ENCODE data around the gene SLC6A4.
"Not testable (repeated sequence)": the region's sequence is repeated elsewhere in the genome, so short reads cannot be mapped to it uniquely, and the experiment has no call there.

Gene SLC6A4

GRCh38 chr17:30238387-30239088 lies 3.0 kb upstream of the SLC6A4 start:
- no peak for DNase-seq (ENCODE audit: low read depth)

GRCh38 chr17:30238003-30238344 lies 2.5 kb upstream of the SLC6A4 start:
- no peak for DNase-seq (ENCODE audit: low read depth)

DNA sequence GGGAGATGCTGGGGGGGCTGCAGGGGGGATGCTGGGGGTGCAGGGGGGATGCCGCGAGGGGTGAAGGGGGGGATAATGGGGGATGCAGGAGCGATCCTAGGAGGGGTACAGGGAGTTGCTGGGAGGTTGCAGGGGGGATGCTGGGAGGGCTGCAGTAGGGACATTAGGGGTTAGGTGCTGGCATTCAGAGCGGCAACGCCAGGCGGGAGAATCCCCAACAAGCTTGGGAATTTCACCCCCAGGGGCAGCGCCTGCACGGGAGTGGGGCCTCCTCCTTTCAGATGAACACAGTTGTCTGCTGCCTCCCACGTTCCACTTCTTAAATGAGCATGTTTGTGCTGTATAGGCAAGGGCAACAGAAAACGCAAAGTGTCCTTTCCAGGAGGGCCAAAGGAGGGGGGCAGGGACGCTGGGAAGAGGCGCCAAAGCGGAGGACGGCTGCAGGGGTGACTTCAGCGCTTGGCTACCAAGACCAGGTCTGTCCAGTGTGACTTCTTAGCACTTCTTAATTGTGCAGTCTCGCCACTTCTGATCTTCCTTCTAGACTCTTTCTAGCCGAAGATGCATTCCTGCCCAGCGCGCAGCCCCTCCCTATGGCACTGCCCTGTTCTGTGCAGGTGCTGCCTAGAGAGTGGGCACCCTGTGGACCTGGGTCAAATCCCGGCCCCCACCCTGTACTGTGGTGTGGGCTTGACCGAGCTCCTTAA lies 2.0 kb upstream of the SLC6A4 start:
- DNase-seq (ENCODE audit: low read depth), result no peak

DNA sequence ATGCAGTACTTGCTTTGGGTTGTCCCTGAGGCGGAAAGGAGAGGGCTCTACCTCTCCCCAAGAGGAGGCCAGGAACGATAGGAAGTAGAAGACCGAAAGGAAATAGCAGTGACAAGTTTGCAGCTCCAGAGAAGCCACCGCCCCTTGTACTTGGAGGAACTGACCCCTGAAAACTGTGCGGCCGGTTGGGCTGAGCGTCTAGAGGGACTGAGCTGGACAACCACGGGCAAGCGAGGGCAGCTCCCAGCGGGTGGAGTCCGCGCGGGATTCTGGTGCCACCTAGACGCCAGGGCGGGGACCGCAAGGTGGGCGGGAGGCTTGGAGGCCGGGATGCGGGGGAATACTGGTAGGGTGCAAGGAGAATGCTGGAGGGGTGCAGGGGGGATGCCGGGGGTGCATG lies 1.3 kb upstream of the SLC6A4 start:
- no peak for DNase-seq (ENCODE audit: low read depth)

GRCh38 chr17:30236297-30236624 lies 764 bp upstream of the SLC6A4 start:
- no peak for DNase-seq (ENCODE audit: low read depth)

GRCh38 chr17:30234964-30235363 lies 533 bp downstream of the SLC6A4 start:
- no peak for DNase-seq (ENCODE audit: low read depth)

DNA sequence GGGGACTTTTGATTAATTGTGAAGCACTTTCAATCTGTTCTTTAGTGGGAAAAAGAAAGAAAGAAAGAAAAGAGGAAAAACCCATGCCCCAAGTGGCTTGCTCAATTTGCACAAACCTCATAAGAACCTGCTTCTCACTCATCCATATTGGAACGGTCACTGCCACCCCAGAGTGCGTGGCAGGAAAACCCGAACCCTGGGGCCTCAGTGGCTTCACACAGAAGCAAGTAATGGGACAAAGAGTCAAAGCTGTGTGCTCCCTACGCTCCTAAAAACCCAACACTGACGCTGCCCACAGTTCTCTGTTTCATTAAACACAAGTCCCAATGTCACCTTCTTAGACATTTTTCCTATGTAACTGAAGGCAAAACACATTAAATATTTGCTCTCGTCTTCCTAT lies 1.2 kb downstream of the SLC6A4 start:
- DNase-seq (ENCODE audit: low read depth), result no peak

DNA sequence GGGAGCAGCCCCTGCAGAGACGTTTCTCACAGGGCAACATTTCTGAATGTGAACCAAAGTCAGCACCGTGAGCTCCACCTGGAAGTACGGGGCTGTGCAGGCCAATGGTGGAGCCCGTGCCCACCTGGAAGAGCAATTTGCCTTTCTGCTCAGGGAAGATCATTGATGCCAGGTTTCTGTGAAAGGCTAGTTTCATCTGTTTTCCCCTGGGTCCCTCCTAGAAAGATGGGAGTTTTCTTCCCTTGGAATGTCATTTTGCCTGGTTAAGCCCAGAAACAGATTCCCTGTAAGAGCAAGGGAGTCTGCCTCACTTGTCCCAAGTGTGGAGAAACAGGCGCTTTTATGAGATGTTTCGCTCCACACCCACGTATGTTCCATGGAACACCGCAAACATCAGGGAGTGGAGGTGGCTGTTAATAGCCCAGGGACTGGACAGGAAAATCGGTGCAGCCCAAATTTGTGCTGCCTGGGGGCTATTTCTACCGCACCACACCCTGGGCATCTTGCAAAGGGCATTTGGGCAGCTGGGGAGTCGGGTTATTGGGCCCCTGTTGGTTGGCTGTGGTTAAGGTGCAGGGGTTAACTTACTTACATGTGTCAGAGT lies 2.6 kb downstream of the SLC6A4 start:
- no peak for DNase-seq (ENCODE audit: low read depth)

DNA sequence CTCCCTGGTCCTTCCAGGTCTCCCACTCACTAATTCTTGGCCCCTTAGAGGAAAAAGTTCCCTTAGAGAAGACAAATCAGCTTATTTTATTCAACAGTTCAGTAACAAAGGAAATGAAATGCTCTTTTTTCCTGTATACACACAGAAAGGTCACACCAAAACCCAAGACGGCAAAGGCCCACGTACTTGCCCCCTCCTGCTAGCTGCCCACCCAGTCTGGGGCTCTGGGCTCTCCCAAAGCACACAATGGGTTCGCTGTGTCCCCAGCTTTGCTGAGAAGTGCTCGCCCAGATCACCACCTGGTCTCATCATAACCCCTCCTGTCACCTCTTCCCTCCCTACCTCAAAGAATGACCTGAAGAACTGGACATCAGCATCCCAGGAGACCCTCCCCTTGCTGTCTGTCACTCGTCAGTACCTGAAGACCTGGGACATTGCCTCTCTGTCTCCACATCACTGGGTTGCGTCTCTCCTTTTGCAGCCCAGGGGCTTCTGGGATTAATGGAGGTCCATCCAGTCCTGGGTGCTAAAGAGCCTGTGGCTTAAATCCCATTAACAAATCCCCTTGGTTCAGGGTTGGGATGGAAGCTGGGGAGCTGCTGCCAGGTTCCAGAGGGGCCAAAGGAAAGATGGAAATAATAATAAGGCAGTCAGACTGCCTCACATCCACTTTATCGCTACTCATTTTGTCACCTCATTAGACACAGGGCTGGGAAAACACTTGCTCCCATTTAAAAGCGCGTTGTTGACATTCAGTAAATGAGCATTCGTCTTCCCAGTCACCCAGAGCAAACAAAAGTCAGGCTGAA lies 3.3 kb downstream of the SLC6A4 start:
- DNase-seq (ENCODE audit: low read depth), result no peak

DNA sequence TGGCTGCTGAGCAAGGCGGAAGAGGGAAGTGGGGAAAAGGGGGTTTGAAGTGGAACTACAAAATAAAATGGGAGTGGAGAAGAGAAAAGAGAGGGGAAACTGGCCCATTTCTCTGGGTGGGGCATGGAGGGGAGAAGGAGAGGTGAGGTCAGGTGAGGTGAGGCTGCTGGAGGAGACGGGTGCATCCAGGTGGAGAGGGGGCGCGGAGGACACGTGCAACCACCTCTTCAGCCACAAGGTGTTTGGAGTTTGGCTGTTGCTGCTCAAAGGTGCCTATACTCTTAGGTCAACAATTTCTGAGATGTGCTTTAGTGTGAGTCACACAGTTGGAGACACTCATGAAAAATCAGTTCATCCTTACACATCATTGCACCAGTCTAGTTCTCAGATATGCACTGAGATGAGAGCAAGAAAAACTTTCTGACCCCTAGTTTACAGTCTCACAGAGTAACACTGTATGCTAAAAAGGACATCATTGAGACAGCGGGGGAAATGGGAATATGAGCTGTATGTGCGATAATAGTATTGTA lies 4.8 kb downstream of the SLC6A4 start:
- DNase-seq (ENCODE audit: low read depth), result no peak

- not testable (repeated sequence) for DNase-seq (ENCODE audit: low read depth)
Measured at GRCh38 chr17:30230009-30230408, 5.5 kb downstream of the SLC6A4 start.

GRCh38 chr17:30229012-30229411 lies 6.5 kb downstream of the SLC6A4 start:
- no peak for DNase-seq (ENCODE audit: low read depth)

GRCh38 chr17:30228011-30228410 lies 7.5 kb downstream of the SLC6A4 start:
- no peak for DNase-seq (ENCODE audit: low read depth)

- no peak for DNase-seq (ENCODE audit: low read depth)
Measured at GRCh38 chr17:30226878-30227277, 8.6 kb downstream of the SLC6A4 start.

DNA sequence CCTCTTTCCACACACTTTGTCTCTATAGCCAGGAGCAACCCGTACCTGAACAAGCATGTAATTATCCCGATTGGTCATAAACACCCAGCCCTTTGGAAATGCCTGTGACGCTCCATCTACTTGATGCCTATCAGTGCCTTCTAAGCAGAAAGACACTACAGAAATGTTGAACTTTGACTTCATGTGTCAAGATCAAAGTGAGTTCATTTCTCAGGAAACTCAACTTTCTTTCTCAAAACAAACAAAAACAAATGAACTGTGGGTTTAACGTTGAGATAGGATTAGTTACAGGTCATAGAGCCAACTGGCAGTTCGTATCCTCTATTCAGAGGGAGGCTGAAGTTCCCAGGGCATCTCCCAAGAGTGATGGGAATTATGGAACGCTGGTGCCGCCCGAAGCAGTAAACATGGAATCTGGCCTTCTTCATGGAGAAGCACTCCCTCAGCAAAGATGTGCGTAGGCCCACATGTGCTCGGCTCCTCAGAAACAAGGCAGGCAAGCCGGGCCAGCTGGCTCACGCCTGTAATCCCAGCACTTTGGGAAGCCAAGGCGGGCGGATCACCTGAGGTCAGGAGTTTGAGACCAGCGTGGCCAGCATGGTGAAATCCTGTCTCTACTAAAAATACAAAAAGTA lies 9.5 kb downstream of the SLC6A4 start:
- DNase-seq (ENCODE audit: low read depth), result no peak

DNA sequence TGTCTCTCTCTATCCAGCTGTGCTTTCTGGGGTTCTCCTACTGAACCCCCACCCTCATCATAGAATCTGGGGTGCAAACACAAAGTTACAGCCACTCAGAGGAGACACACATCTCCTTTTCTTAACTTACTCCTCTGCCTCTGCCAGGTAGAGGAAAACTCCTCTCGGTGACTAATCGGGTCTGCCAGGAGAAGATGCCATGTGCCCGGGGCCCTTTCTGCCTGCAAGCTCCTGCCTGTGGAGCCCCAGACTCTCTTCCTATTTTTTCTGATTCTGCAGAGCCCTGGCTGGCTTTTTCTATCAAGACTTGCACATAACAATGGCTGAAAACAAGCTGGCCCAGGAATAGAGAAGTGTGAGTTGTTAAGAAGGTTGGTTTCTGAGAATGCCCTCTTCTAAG lies 10.4 kb downstream of the SLC6A4 start:
- DNase-seq (ENCODE audit: low read depth), result no peak

- DNase-seq (ENCODE audit: low read depth), result no peak
Measured at GRCh38 chr17:30224419-30224960, 11.0 kb downstream of the SLC6A4 start.

- no peak for DNase-seq (ENCODE audit: low read depth)
Measured at GRCh38 chr17:30222721-30223175, 12.7 kb downstream of the SLC6A4 start.

GRCh38 chr17:30222251-30222650 lies 13.2 kb downstream of the SLC6A4 start:
- no peak for DNase-seq (ENCODE audit: low read depth)

- DNase-seq (ENCODE audit: low read depth), result no peak
Measured at GRCh38 chr17:30221346-30221745, 14.2 kb downstream of the SLC6A4 start.

GRCh38 chr17:30220414-30220813 lies 15.1 kb downstream of the SLC6A4 start:
- DNase-seq (ENCODE audit: low read depth), result no peak

- no peak for DNase-seq (ENCODE audit: low read depth)
Measured at GRCh38 chr17:30219833-30220232, 15.7 kb downstream of the SLC6A4 start.
